GM10266 (cell line): ENCODE results near the gene TPI1.
A peak's percentile ranks its signal among the peaks of the same experiment; 100 is the strongest.

Source experiments
- DNase-seq: peaks from one replicate; pipeline ENCODE4 v3.0.0; 2012; ENCODE audit errors: extremely low spot score
- CTCF ChIP-seq: IDR thresholded peaks from 2 replicates; pipeline ENCODE4 v1.5.1; 2012; ENCODE audit warnings: mild to moderate bottlenecking, low read depth; ENCODE audit not compliant: control insufficient read depth, insufficient read depth; ENCODE audit errors: missing control alignments

TPI1 gene

DNA sequence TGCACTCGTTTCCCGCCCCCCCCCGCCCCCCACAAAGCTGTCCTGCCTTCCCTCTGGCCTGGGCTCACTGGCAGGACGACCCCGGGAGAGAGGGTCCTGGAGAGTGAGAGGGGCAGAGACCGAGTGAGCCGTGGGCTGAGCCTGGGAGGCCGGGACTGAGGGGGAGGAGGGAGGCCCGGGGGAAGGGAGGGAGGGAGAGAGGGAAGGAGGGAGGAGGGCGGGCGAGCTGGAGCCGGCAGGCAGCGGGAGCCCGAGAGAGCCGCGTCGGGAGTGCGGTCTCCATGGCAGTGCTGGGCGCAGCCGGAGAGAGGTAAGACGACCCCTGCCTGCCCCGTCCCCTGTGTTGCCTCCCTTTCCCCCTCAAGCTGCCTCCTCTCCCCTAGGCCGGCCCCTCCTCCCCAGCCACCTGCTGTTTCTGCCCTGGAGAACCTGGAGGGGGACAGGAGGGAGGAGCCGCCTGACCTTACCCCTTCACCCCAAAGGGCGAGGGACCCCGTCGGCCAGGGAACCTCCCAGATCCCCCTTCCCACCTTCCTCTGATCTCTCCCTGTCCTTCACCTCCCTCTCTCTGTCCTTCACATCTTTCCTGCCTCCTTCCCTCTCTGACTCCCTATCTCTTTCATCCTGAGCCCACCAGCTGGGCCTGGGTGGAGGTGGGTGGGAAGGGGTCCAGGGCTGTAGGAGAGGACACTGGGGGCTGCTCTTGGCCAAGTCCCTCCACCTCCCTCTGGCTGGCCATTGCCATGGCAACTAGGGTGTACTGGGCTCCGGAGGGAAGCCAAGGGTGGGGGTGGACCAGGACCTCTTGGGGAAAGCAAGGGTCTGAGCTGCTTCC, 45.5 kb upstream of the TPI1 start, which contains the start of gene GPR162:
Gene GPR162, plus strand, starts transcription at position 231 of the 835 bp plus-strand sequence. CDS start 2,078 bp downstream, outside the sequence.
- no peak for DNase-seq
- no peak for TF ChIP-seq CTCF

DNA sequence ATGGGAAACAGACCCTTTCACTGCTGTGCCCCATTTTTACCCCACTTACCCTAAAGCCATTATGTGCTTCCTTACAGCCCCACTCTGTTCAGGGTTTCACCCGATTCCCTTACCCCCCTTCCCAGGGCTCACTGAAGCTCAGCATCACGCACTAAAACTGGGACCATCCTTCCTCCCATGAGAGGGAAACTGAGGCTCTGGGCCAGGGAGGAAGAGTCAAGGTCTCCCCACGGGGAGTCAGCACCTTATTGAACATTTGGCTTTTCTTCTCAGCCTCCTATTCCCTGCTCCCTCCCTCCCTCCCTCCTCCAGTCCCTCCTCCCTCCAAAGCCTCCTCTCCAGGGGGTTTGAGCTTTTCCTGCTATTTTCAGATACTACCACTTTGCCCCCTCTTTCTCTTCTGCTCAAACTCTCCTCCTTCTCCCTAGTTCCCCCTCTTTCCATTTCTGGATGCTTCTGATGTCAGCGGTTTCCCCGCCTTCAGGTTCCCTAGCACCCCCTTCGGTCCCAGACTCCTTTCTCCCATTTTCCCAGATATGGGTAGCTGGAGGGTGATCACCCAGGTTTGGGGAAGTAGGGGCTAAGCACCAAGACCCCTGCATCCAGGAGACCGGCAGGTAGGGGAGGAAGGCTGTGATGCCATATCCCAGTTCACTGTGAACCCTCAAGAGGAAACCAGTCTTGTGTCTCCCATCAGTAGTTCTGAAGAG, 44.8 kb upstream of the TPI1 start:
- DNase-seq, result no peak
- no peak for TF ChIP-seq CTCF

DNA sequence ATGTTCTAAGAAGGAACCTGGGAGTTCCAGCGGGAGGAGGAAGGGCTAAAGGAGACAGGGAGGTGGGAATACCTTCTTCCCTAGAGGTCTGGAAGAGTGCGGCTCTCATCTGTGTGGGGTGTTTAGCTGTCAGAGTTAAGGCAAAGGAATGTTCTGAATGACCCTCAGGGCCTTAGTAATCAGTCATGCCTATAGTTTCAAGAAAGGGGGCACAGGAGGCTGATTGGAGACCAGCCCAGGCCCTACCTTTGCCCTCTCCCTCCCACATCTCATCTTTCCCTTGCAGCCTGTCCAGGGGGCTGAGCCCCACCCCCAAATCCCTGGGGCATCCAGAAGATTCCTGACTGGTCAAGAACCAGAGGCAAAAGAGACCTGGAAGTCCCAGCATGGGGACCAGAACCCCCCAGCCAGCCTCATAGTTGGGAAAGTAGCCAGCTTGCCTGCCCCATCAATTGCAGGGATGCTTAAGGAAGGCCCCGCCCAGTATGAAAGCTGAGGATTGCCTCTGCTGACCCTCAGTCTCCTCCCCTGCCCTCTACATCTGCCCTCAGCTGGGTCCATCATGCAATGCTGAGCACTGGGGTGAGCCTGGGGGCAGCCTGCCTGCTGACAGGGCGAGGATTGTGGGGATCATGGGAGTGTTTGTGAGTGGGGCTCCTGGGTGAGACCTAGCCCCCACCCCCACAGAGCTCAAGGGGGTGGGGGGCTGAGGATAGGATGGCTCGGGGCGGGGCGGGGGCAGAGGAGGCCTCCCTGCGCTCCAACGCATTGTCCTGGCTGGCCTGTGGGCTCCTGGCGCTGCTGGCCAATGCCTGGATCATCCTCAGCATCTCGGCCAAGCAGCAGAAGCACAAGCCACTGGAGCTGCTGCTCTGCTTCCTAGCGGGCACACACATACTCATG, 43.9 kb upstream of the TPI1 start:
- no peak for DNase-seq

GRCh38 chr12:6824085-6824775, 43.1 kb upstream of the TPI1 start:
- TF ChIP-seq CTCF, result no peak
- no peak for DNase-seq

More for the DNA sequence above, 43.9 kb upstream of the TPI1 start:
- TF ChIP-seq CTCF, result no peak

GRCh38 chr12:6824901-6825381, 42.4 kb upstream of the TPI1 start:
- no peak for TF ChIP-seq CTCF
- no peak for DNase-seq

GRCh38 chr12:6825398-6826124, 41.8 kb upstream of the TPI1 start:
- TF ChIP-seq CTCF, result peak; percentile 92
- peak; percentile 95 for DNase-seq
